Activated T-helper 1 cell treated with Interleukin-2 at 50 U/mL for 16 hours (primary cell): ENCODE data around the gene MRPS7.
"Not testable (repeated sequence)": the region's sequence is repeated elsewhere in the genome, so short reads cannot be mapped to it uniquely, and the experiment has no call there.

Experiments used
- DNase-seq: peaks from one replicate; pipeline ENCODE4 v3.0.0-alpha.2; 2020; ENCODE audit warnings: low read depth

Gene MRPS7

DNA sequence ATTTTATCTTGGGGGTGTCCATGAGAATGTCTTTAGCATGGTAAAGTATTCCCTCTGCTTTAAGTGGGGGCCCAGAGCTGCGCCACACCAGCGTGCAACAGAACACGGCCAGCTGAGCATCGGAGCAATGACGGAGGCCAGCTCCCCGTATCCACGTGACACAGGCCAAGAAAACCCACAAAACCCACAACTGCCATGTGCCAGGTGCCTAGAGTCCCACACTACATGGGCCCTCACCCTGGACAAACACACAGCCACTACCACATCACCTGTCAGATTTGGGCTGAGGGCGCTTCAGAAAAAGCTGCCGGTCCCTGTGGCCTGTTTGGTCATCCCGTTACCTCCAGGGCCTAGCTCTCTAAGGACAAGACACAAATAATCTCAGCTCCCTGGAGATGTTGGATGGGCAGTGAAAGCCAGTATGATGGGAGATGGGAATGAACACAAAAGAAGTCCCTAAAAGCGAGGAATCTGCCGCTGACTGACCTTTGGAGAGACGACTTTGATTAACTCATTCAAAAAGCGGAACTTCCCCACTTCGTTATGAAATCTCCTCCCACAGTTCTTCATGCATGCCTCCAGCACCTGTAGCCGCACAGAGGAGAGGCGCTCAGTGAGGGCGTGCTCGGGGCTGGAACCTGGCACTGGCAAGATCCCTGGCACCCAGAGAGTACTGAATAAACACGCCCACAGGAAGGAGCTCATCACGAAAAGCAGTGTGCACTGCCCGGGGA lies 17.4 kb upstream of the MRPS7 start:
- no peak for DNase-seq

- no peak for DNase-seq
Observed at GRCh38 chr17:75245011-75245410, 16.7 kb upstream of the MRPS7 start.

DNA sequence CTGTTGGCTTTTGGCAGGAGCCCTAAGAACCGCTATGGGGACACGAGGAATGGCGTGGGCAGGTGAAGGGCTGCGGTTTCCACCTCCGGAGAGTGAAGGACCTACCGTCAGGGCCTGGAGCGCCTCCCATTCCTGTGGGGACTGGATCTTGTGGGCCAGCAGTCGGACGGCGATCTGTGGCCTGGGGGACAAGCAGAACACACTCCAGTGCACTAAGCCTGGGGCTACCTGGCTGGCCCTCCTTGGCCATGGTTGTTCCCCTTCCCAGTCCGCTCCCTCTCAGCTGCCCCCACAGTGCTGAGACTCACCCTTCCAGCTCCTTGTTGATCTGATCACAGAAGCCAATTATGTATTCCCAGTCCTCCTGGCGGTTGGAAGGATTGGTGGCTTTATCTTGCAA lies 15.3 kb upstream of the MRPS7 start:
- no peak for DNase-seq

DNA sequence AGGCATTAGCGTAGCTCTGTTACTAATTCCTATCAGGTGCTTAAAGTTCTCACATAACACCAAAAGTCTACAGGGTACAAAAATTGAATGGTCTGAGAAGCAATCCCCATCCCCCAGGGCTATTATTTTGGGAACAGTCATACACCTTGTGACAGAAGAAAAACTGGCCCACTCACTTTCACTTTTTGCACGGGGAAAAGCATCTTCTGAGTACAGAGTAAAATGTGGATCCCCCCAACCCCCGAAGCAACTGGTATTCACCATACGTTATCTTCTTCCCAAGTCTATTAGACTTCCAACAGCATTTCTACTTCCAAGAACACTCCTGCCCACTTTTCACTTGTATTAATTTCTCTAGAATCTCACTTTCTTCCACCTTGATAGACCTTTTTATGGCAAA lies 12.1 kb upstream of the MRPS7 start:
- no peak for DNase-seq

- peak; percentile 53 for DNase-seq
Observed at GRCh38 chr17:75250009-75250471, 11.6 kb upstream of the MRPS7 start.

DNA sequence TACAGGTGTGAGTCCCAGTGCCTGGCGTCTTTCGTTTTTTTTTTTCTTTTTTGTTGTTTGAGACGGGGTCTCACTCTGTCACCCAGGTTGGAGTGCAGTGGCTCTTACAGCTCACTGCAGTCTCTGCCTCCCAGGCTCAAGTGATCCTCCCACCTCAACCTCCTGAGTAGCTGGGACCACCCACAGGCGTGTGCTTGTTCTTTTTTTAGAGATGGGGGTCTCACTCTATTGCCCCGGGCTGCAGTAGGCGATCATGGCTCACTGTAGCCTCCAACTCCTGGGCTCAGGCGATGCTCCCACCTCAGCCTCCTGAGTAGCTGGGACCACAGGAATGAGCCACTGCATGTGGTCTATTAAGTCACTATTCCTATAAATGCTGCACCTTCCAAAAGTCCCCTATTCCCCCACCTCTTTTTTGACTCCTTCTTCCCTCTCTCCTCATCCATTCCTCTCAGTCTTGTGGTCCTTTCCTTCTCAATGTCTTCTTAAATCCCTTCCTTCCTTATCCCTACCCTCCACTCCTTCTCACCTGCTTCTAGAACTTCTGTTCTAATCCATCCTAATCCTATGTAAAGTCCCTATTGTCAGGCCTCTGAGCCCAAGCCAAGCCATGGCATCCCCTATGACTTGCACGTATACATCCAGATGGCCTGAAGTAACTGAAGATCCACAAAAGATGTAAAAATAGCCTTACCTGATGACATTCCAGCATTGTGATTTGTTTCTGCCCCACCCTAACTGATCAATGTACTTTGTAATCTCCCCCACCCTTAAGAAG lies 9.5 kb upstream of the MRPS7 start:
- DNase-seq: no peak

- DNase-seq: not testable (repeated sequence)
Observed at GRCh38 chr17:75255954-75256698, 5.6 kb upstream of the MRPS7 start.

DNA sequence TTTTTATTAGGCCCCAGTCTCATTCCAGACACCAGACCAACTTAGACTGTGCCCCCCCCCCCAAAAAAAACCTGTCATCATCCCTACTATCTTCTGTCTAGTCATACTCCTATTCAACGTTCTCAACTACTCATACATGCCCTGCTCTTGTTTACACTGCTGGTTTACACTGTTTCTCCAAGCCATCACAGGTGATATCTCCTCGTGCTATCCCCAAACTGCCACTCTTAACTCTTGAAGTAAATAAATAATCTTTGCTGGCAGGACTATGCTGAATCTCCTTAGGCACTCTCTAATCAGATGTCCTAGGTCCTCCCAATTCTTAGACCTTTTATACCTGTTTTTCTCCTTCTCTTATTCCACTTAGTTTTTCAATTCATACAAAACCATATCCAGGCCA lies 4.5 kb upstream of the MRPS7 start:
- DNase-seq: not testable (repeated sequence)

GRCh38 chr17:75260641-75261335 lies 891 bp upstream of the MRPS7 start:
- DNase-seq: no peak

DNA sequence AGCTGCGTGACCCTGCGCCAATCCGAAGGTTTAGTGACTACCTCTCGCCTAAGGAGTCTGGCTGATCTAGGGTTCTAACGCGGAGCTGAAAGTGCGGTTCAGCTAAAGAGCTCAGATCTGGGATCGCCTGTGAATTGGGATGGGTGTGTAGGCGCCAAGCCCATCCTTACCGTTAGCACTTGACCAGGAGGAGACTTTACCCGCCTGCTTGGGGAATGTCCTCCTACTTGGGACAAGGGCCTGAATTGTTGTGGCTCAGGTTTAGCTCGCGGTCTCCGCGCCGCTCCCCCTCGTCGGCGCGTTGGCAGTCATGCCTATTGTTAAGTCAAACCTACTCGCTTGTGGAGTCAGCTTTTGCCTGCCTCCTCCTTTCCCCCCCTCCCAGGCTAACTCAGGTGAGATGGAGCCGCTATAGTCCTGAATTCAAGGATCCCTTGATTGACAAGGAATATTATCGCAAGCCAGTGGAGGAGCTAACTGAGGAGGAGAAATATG lies 480 bp downstream of the MRPS7 start:
- no peak for DNase-seq

GRCh38 chr17:75263055-75263454 lies 1.4 kb downstream of the MRPS7 start:
- no peak for DNase-seq

DNA sequence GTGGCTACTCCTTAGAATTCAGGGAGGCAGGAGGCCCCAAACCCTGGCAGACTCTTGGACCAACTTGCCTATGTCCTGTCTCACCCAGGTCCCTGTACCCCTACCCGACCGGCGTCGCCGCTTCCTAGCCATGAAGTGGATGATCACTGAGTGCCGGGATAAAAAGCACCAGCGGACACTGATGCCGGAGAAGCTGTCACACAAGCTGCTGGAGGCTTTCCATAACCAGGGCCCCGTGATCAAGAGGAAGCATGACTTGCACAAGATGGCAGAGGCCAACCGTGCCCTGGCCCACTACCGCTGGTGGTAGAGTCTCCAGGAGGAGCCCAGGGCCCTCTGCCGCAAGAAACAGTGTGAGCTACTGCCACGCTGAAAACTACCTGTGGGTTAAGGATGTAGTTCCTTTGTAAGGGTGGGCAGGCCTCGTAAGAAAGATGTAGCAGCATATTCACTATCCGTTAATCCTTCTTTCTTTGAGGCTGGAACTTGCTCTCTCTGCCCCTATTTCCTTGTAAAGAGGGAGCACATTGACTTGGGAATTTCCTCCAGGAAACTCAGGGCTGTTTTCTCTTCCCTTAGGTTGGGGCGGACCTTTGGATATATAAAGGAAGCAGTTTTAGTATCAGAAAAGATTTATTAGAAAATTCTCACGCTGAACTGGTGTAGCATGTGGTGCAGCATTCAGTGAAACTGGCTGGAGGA lies 4.1 kb downstream of the MRPS7 start:
- DNase-seq: no peak

GRCh38 chr17:75266316-75267152 lies 4.9 kb downstream of the MRPS7 start:
- DNase-seq: no peak

DNA sequence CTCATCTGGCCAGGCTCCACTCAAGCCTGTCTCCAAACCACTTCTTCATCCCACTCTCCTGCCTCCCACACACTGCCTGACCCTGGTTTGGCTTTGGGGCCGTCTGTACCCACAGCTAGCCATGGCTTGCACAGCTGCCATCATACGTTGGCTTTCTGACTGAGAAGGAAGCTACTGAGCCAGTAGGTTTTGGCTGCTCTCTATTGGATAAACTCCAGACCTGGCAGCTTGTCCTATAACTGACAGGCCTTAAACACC lies 5.4 kb downstream of the MRPS7 start:
- DNase-seq: no peak

GRCh38 chr17:75267411-75268232 lies 5.9 kb downstream of the MRPS7 start:
- DNase-seq: no peak

DNA sequence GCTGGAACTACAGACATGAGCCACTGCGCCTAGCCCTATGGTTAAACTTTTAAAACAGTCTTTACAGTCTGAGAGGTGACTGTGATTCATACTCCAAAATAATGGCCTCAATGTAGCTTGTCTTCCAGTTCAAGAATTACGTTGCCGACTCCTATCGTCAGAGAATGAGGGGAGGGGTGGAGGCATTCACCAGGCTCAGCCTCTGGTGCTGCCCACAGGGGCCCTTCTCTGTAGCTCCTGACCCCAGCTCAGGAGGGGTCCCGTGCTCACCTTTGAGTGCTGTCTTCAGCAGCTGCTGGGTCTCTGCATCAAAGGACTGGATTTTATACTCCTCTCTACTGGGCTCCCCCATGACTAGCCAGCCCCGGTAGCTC lies 8.2 kb downstream of the MRPS7 start:
- no peak for DNase-seq

GRCh38 chr17:75270218-75270965 lies 8.7 kb downstream of the MRPS7 start:
- no peak for DNase-seq

DNA sequence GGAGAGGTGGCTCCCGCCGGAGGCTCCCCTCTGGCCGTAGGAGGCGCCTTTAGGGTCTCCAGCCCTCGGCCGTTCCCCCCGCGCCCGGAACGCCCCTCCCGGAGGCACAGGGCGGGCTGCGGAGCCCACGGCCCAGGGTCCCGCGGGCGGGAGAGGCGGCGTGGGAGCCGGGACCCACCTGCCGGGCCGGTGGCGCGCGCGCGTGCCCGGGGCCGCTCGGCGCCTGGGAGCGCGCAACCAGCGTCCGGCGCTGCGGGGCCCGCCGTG lies 9.2 kb downstream of the MRPS7 start, which contains the start of gene MIF4GD:
Gene MIF4GD (minus strand): TSS at position 266 of the 267 bp plus-strand sequence. CDS start 1,036 bp downstream, outside the sequence.
- no peak for DNase-seq

DNA sequence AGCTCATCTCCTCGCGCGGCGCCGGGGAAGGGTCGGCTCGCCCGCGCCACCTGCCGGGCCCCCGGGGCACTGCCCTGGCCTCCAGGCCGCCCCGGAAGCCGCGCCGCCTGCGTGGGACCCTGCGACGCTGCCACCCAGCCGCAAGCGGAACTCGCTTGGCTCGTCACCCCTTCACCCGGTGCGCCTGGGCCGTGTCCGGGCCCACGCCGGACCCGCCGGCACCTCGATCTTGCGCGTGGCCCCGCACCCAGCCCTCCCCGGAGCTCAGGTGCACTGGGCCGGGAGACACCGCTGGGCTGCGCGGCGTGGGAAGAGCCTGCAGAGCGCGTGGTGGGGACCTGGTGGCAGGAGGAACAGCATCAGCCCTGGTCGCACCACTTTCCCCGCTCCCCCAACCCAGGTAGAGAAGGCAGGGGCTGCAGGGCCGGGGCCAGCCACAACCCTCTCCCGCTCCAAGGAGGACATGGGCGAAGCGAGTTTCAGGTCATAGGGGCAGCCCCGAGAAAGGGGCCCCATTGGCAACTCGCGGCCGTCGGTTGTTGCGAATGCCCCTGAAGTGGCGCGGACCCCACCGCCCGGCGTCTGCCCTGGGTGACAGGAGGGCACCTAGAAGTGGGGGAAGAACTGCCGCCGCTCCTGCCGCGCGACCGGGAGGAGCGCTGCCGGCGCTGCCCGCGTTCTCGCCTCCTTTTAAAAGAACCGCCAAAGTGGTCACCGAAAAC lies 9.7 kb downstream of the MRPS7 start:
- peak; percentile 87 for DNase-seq
